Motor neuron (in vitro differentiated cells): Measurements from ENCODE around the gene ARHGAP26. TPM values are rescaled to one million over a fixed set of nuclear protein-coding genes. Genes with fewer than 3 reads are reported as not detected.

Source experiments
- ATAC-seq, 8 experiments: fragments of 200-7000 bp; cut with Tn5 transposase; replicated peaks in 6 of 8; 2 replicates each; pipeline ENCODE4 v1.8.0; 2021; ENCODE audit warnings: mild to moderate bottlenecking in 8 of 8, moderate library complexity in 8 of 8
- H3K27ac ChIP-seq, 2 donors: fragments of 250-450 bp; sonication (Bioruptor Pico); 2 replicates each; pipeline ENCODE4 v1.9.0; 2021; ENCODE audit warnings: antibody characterized with exemption in 2 of 2, mild to moderate bottlenecking in 2 of 2, moderate library complexity in 1 of 2
- H3K4me1 ChIP-seq, 2 donors: fragments of 250-450 bp; sonication (Bioruptor Pico); replicated peaks in 1 of 2; 2 replicates each; pipeline ENCODE4 v1.6.1; 2021; ENCODE audit warnings: antibody characterized with exemption in 2 of 2, mild to moderate bottlenecking in 2 of 2, moderate library complexity in 1 of 2
- H3K4me3 ChIP-seq, 5 donors: fragments of 250-450 bp; sonication (Bioruptor Pico); 2 replicates each; pipeline ENCODE4 v1.9.0; 2021; ENCODE audit warnings: antibody characterized with exemption in 5 of 5, mild to moderate bottlenecking in 5 of 5, moderate library complexity in 4 of 5
- WGBS, 10 experiments: fragments of 450-650 bp; shearing (Covaris generic); methylation state at CpG; one replicate each; pipeline ENCODE4 v1.0.0; 2022; 5-methylcytosine and 5-hydroxymethylcytosine counted together
- in situ Hi-C, 9 experiments: fragments of 400-800 bp; cut with MboI; loops; one replicate each; pipeline ENCODE4 v1.15.0; 2021; ENCODE audit warnings: low sequenced_read_pairs in 9 of 9, low pct_unique_long_range_greater_than_20kb in 2 of 9; ENCODE audit not compliant: unreplicated experiment in 9 of 9
- total RNA-seq, 8 experiments: library from RNA; unstranded; fragments of 300-600 nt; gene quantifications; 2 replicates each; pipeline versions ENCODE4 v1.2.3 to v1.2.4, GENCODE V29; 2022

ARHGAP26 gene
- total RNA-seq, 8 experiments from 2014 or later, result 1.3 to 14.2 (median 7.0) TPM

DNA sequence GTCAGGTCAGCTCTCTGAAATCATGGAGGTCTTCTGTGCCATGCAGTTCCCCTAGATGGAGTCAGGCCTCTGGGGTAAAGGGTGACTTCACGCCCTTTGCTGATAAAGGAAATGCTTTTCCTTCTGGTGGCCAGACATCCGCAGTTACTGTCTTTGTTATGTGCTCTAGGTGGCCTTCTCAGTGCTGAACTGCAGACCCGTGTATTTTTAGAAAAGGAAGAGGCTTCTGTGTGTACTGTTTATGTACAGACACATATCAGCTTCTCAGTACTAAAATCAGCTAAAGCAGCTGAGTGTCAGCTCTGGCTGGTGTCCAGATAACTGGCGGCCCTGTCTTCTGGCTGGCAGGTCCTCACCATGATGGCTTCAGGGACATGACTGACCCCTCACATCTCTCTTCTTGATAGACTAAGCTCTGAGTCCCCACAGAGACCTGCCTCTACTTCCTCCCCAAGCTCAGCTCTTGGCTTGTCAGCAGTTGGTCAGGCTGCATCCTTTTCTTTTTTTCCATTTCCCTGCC, 75.3 kb downstream of the ARHGAP26 start:
- Histone ChIP-seq H3K4me3 (no peak overlapping the region), H3K27ac (no peak overlapping the region), H3K4me1 (peaks cover 10% of the 10 kb centered on the region in 2 donors)
- in situ Hi-C loops, result no loop called here
- ATAC-seq, result no peak
- 20 to 100% (median 73%) methylated on average over 1 to 4 of the region's 4 CpGs; no CpG with 5 or more reads in 2 of the 10 experiments for WGBS, 10 experiments

DNA sequence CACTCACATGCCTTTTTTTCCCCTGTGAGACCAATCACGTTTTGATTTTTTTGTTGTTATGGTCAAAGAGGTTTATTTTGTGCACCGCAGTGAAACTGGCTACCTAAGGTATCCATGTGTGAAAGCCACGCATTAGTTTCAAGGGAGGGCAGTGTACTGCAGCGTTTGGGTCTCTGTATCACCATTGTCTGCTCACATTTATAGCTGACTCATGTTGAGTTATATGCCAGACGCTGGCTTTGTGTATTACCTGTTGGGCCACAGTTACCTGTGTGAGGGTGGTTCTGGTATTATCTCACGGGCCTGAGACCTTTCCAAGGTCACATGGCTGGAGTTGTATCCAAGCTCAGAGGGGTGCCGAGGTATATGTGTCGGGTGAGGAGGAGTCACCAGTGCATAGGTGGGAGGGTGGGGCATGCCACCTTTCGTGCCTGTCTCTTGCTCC, 75.8 kb downstream of the ARHGAP26 start:
- no peak overlapping the region for H3K4me3 ChIP-seq
- ATAC-seq, result no peak
- no peak overlapping the region for H3K27ac ChIP-seq
- 55 to 94% (median 80%) methylated on average over 2 to 5 of the region's 9 CpGs; no CpG with 5 or more reads in 1 of the 10 experiments for WGBS, 10 experiments
- in situ Hi-C loops, result no loop called here
- peaks cover 9% of the 10 kb centered on the region in 2 donors for H3K4me1 ChIP-seq

DNA sequence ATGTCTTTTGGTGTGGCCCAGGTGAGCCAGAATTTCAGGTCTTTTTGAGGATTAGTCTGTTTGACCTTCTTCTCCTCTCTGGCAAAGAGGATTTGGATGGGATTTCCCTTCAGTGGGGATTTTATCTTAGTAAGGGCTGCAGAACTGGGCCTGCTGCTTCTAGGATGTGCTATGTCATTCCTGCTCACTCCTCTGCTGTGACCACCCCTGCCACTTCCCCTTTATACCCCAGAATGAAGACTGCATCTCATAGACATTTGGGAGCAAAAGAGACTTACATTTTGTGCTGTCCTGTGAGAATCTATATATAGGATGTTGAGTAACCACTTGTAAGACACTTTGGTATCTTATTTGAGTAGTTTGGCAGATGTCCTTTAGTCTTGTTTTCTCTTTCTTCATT, 76.2 kb downstream of the ARHGAP26 start:
- Histone ChIP-seq H3K4me3 (no peak overlapping the region), H3K4me1 (peaks cover 5% of the 10 kb centered on the region in 2 donors), H3K27ac (no peak overlapping the region)
- ATAC-seq, result no peak
- in situ Hi-C loops, result no loop called here

DNA sequence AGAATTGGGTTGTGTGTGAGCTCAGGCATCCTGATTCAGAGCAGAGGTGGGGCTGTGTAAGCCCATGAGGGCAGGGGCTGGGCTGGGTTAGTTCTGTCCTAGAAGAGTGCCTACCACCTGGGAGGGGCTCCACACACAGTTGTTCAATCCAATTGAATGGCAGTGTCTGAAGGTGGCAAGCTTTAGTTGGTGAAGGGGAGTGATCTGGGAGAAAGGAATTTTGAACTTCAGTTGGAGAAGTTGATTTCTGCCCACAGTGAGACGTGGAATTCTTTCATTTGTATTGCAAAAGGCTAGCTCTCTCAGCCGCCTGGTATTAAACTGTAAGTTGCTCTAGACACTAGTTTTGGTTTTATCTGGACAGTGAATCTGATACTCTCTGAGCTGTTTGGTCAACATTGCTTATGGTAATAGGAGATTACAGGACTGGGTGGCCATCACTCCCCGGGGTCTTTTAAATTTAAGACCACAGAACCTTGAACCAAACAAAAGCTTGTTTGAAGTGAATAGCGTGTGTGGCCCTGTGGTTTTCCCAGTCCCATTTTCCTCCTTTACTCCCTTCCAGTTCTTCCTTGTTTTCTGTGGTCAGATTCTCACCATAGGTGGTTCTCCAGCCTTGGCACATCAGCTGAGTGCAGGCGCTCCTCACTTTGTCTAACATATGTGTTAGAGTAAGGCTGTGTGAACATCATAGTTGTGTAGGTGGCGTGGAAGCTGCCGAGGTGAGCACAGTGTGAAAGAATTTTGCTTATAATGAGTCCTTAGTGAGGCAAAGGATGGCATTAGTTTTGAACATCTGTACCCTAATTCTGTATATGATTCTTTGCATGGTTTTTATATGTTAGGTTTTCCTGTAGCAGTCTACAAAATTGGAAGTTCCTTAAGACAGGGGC, 78.0 kb downstream of the ARHGAP26 start:
- in situ Hi-C loops, result no loop called here
- Histone ChIP-seq H3K4me1 (no peaks in the 10 kb centered on the region), H3K4me3 (no peak overlapping the region), H3K27ac (no peak overlapping the region)
- 40 to 100% (median 91%) methylated on average over 1 to 6 of the region's 7 CpGs; no CpG with 5 or more reads in 4 of the 10 experiments for WGBS, 10 experiments
- peak in 1 of 8 experiments; percentile 29 for ATAC-seq

DNA sequence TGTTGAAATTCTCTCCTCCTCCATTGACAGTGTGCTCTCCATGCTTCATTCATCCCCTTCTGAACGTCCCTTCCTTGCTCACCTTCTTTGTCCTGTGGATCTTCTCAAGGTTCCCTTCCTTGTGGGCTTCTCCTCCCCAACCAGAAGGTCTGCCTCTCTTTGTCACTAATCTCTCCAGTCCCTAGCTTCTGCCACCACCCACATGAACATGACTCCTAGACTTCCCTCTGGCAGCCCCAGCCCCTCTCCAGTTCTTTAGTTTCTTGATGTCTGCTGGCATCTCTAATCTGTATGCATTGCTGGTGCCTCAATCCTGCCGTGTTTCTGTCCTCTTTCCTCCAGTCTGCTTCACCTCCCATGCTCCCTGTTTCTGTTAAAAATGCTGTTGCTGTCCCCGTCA, 79.3 kb downstream of the ARHGAP26 start:
- no peak for ATAC-seq
- Histone ChIP-seq H3K4me3 (no peak overlapping the region), H3K4me1 (no peaks in the 10 kb centered on the region), H3K27ac (no peak overlapping the region)
- in situ Hi-C loops, result no loop called here
- WGBS, 10 experiments, result 46 to 100% (median 76%) methylated on average over 1 to 3 of the region's 3 CpGs; no CpG with 5 or more reads in 2 of the 10 experiments

DNA sequence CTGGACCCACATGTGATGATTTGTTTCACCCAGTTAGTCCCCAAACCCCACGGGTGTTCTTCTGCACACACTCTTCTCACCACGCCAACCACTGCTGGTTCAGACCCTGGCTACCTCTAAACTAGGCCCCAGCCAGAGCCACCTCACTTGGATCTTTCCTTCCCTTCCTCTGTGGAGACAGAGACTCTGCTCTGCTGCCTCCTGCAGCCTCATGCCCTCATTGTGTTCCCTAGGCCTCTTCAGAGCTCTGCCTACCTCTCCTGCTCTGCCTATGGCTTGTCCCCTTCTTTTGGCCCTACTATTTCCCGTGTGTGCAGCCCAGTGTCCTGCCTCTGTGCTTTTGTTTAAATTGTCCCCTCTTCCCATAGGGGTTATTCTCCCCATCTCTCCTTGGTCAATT, 79.7 kb downstream of the ARHGAP26 start:
- H3K4me3 ChIP-seq, result no peak overlapping the region
- in situ Hi-C loops, result no loop called here
- H3K4me1 ChIP-seq, result no peaks in the 10 kb centered on the region
- 50 to 87% (median 79%) methylated on average over 1 to 3 of the region's 3 CpGs; no CpG with 5 or more reads in 3 of the 10 experiments for WGBS, 10 experiments
- no peak for ATAC-seq
- no peak overlapping the region for H3K27ac ChIP-seq

DNA sequence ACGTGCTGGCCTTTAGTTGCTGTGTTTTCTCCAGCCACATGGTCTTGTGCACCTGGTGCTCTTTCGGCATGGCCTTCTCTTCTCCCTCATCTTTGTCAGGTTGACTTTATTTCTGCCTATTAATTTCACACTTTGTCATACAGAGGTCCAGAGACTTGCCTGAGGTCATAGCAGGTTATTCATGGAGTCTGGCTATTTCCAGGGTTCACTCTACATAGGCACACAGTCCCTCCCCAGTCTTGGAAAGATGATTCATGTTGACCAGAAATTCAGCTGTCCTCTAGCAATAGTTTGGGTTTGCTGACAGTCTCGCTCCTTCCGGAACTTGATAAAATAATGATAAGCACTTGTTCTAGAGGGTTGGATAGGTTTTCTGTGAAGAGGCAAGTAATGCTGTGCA, 81.6 kb downstream of the ARHGAP26 start:
- H3K4me1 ChIP-seq, result peaks cover 0 to 5% of the 10 kb centered on the region in 2 donors
- peak in 3 of 8 experiments; percentile 54 to 92 (median 82) for ATAC-seq
- in situ Hi-C loops, result no loop called here
- no peak overlapping the region for H3K4me3 ChIP-seq
- H3K27ac ChIP-seq, result no peak overlapping the region
- WGBS, 10 experiments, result 80 to 100% (median 96%) methylated on average over 1 to 4 of the region's 4 CpGs; no CpG with 5 or more reads in 2 of the 10 experiments

DNA sequence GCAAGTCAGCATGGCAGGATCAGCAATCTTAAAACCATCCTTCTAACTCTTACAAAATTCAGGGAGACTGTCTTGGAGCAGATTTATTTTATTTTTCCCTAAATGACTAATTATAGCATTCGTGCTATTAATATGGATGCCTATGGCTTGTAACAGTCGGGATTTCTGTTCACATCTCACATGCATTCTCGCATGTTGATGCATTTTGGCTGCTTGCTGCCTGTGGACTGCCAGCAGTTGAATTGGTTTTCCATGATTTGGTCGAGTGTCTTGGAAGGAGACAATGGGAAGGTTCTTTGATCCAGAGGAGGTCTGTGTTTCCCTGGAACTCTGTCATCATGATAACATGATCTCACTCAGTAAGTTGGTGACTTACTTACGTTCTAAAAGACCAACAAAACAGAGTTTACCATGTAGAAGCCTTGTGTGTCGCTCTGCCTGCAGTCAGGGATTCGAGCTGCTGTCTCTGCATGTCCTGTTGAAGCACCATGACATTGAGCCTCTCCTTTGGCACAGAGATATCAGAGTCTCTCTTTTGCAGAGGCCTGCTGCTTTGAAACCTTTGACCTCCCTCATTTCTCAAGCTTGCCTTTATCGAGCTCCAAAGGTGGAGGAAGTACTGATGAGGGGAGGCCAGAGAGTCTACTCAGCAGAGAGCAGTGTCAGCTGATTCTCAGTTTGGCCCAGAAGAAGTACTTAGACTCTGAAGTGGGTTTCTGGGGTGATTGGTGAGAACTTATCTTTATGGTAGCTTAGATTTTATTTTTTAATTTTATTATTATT, 82.4 kb downstream of the ARHGAP26 start:
- H3K4me3 ChIP-seq, result no peak overlapping the region
- H3K4me1 ChIP-seq, result peaks cover 6 to 8% of the 10 kb centered on the region in 2 donors
- WGBS, 10 experiments, result 0 to 100% (median 73%) methylated on average over 1 to 8 of the region's 8 CpGs
- in situ Hi-C loops, result no loop called here
- H3K27ac ChIP-seq, result no peak overlapping the region
- ATAC-seq, result peak in 3 of 8 experiments; percentile 21 to 58 (median 22)

DNA sequence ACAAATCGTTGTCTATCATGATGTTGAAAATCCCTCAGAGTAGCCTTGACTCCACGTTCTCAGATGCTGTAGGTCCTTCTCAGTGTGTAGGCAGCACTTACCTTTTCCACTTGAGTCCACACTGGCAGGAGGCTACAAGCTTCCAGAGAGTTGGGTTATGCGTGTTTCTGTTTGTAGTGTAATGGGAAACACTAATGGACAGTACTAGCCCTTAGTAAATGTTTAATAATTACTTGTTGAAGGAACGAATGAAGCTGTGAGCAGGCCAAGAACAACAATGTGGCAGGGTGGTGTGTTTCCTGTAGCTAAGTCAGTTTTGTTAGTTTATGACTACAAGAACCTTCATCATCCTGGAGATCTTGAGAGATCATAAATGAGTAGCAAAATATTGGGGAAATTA, 83.5 kb downstream of the ARHGAP26 start:
- WGBS, 10 experiments, result 56 to 92% (median 81%) methylated on average over 1 to 3 of the region's 4 CpGs; no CpG with 5 or more reads in 1 of the 10 experiments
- in situ Hi-C loops, result no loop called here
- ATAC-seq, result no peak

DNA sequence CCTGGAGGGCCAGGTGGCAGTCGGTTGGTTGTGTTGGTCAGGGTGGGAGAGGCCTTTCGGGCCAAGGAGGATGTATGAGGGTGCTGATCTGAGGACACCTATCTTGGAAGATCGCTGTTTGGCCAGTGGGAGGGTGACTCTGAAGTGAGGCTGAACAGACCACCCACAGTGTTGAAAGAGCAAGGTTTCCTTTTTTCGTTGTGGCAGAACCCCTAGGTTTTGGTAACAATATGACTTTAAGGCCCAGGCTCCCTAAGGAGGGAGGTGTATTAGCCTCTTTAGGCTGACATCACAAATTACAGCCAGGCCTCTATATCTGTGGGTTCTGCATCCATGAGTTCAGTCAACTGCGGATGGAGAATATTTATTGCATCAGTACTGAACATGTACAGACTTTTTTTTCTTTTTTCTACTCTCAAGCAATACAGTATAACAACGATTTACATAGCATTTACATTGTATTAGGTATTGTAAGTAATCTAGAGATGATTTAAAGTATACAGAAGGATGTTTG, 86.1 kb downstream of the ARHGAP26 start:
- peaks cover 16 to 18% of the 10 kb centered on the region in 2 donors for H3K4me1 ChIP-seq

More for the DNA sequence above, 83.5 kb downstream of the ARHGAP26 start:
- no peak overlapping the region for H3K27ac ChIP-seq
- H3K4me3 ChIP-seq, result no peak overlapping the region
- peaks cover 15 to 16% of the 10 kb centered on the region in 2 donors for H3K4me1 ChIP-seq

DNA sequence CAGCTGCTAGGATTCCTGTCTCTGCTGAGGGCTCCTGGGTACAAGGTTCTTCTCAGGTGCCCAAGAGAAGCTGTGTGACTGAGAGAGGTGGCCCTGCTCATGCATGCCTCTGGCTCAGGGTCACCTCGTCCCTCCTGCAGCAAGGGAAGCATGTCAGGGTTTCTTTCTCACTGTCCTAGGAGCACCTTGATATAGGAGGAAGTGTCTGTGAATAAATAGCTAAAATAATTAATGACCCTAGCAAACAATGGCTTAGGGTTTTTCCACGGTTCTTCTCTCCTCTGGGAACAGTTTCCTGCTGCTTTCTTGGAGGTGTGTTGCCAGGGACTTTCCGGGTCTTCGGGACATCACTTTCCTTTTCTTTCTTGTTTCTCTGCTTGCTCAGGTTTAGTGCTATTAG, 87.2 kb downstream of the ARHGAP26 start:
- no peak overlapping the region for H3K4me3 ChIP-seq
- peaks cover 16 to 18% of the 10 kb centered on the region in 2 donors for H3K4me1 ChIP-seq
- in situ Hi-C loops, result no loop called here
- 53 to 100% (median 72%) methylated on average over 1 to 3 of the region's 4 CpGs; no CpG with 5 or more reads in 3 of the 10 experiments for WGBS, 10 experiments
- peak in 2 of 8 experiments; percentile 26 to 43 for ATAC-seq
- H3K27ac ChIP-seq, result no peak overlapping the region

More for the DNA sequence above, 86.1 kb downstream of the ARHGAP26 start:
- WGBS, 10 experiments, result 65 to 90% (median 78%) methylated on average over 2 to 6 of the region's 6 CpGs; no CpG with 5 or more reads in 1 of the 10 experiments
- Histone ChIP-seq H3K4me3 (no peak overlapping the region), H3K27ac (no peak overlapping the region)
- ATAC-seq, result peak in 5 of 8 experiments; percentile 47 to 91 (median 67)
- in situ Hi-C loops, result no loop called here

DNA sequence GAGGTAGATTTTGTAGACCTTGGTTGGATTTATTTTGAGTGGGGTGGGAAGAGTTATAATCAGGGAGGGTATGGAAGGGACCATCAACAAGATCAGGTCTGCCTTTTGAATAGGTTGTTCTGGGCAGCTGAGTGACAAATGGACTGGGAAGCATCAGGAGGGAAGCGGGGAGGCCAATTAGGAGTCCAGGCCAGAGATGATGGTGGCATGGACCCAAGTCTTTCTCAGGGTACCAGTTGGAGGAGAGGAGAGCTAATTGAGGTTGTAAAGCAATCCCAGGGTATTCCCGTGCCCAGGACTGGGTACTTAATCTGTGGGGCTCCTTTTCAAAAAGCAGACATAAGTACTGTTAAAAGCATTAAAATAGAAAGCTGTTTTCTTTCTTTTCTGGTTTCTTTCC, 88.9 kb downstream of the ARHGAP26 start:
- Histone ChIP-seq H3K27ac (no peak overlapping the region), H3K4me3 (no peak overlapping the region), H3K4me1 (peaks cover 16 to 18% of the 10 kb centered on the region in 2 donors)
- 88 to 100% (median 100%) methylated on average over 1 to 2 of the region's 2 CpGs; no CpG with 5 or more reads in 3 of the 10 experiments for WGBS, 10 experiments
- in situ Hi-C loops, result no loop called here
- no peak for ATAC-seq
